Colon (tissue), 2 donors: ENCODE data around the gene LIPT2.

Experiments
- FAIRE-seq: peaks from 2 replicates; lab custom pipeline; 2012; peaks lifted over from hg19 to GRCh38; lab: Jason Lieb, UNC
- donor health status: control.
- donor health status: control.

The LIPT2 gene

DNA sequence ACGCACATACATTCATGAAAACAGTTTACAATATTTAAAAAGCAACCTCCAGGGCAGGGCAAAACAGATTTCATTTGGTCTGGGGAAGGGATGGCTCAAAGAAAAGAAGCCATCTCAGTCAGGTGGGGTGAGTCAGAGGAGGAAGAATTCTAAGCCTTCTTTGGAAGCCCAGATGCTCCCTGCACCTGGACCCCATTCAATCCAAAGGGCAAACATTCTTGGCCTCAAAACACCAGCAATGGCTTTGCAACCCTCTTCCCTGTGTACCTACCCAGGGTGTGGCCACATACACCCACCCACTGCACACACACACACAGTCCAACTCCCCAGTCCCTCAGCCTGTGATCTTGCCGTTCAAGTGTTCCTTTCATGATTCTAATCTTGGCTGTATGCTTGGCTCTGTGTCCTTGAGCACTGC lies 28.2 kb downstream of the LIPT2 start:
- no peak for FAIRE-seq

GRCh38 chr11:74464746-74465145 lies 28.8 kb downstream of the LIPT2 start:
- FAIRE-seq = no peak

- no peak for FAIRE-seq
Measured at GRCh38 chr11:74463216-74463615, 30.3 kb downstream of the LIPT2 start.

GRCh38 chr11:74462631-74463030 lies 30.9 kb downstream of the LIPT2 start:
- FAIRE-seq = no peak

DNA sequence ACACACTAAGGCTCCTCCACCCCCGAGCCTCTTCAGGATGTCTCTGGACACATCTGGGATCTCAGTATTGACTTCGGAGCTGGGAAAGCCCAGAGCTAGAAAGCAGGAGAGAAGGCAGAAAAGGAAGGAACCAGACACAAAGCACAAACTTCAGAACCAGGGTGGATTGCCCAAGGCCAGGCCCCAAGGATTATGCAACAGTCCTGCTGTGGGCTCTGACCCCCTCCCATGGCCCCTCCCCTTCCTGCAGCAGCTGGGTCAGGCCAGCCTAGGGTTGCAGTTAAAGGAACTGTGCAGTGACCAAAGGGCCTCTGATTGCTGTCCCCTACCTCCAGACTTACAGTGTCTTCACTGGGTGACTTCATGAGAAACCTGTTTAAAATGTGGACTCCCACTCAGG lies 31.5 kb downstream of the LIPT2 start:
- no peak for FAIRE-seq

- no peak for FAIRE-seq
Measured at GRCh38 chr11:74460481-74461154, 32.9 kb downstream of the LIPT2 start.

- FAIRE-seq = no peak
Measured at GRCh38 chr11:74460065-74460464, 33.5 kb downstream of the LIPT2 start.

DNA sequence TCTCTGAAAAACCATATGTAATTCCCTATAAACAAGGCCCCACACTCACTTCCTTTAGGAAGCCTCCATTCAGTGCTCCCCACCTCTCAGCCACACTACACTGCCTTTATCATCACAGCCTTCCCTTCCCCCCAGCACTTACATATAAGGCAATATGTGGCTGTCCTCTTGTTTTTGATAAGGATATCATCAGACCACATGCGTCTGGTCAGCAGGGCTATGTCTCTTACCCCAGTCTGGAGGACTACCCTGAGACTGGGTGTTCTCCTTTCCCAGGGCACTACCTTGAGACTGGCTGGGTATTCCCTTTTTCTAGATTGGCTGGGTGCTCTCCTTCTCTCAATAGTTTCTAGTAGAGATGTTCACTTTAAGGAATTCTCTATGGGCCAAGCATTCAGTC lies 33.9 kb downstream of the LIPT2 start:
- no peak for FAIRE-seq

- no peak for FAIRE-seq
Measured at GRCh38 chr11:74457356-74457755, 36.2 kb downstream of the LIPT2 start.

- FAIRE-seq = no peak
Measured at GRCh38 chr11:74453373-74453975, 40.0 kb downstream of the LIPT2 start.

DNA sequence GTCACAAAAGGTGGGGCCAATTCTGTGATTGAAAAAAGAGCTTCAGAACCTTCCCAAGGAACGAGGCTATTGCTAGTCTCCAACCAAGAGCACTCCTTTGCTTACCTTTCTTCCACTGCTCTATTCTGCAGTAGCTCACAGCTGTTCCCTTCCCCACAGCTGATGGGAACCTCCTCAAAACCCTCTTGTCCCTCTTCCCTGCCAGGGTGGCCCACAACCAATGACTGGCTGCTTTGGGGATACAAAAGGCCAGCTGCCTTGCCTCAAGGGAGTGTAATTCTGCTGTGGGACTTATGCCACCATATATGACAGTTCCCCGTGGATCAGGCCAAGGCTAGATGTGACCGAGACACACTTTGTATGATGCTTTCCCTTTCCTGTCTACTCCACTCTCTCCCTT lies 41.2 kb downstream of the LIPT2 start:
- no peak for FAIRE-seq

DNA sequence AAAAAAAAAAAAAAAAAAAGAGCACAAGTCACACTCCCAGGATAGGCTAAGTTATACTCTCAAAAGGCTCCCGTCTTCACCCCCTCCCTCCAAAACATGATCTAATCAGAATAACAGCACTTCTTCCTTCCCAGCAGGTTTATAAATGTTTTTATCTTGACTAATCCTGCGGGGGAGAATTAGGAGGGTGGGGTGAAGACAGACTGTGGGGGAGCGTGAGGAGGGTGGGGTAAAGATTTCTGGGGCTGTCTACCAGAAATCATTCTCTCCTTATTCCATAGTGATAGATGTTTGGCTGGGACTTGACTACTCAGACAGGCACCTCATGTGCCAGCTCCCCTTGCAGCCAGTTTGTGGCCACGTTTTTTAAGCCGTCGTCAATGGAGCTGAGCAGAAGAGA lies 43.2 kb downstream of the LIPT2 start:
- FAIRE-seq = no peak

- FAIRE-seq = no peak
Measured at GRCh38 chr11:74449369-74449931, 44.1 kb downstream of the LIPT2 start.

DNA sequence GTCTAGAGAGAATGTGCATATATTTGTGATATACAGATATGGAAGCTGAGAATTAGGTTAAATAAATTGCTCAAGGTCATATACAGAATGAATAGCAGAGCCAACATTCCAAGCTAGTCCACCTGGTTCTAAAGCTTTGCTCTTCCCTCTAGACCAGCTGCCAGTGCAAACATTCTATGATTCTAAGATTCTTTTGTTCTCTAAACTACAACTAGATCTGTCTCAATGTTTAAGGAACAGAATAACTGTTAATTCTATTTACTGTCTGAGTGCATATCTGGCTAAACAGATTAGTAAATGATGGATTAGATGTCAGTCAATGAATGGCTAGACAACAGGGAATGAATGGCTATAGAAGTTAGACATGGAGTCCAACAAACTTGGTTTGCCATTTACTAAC lies 45.8 kb downstream of the LIPT2 start:
- no peak for FAIRE-seq

- no peak for FAIRE-seq
Measured at GRCh38 chr11:74446532-74446938, 47.0 kb downstream of the LIPT2 start.

- FAIRE-seq = no peak
Measured at GRCh38 chr11:74444173-74444826, 49.2 kb downstream of the LIPT2 start.

GRCh38 chr11:74443071-74443864 lies 50.3 kb downstream of the LIPT2 start:
- FAIRE-seq = no peak

DNA sequence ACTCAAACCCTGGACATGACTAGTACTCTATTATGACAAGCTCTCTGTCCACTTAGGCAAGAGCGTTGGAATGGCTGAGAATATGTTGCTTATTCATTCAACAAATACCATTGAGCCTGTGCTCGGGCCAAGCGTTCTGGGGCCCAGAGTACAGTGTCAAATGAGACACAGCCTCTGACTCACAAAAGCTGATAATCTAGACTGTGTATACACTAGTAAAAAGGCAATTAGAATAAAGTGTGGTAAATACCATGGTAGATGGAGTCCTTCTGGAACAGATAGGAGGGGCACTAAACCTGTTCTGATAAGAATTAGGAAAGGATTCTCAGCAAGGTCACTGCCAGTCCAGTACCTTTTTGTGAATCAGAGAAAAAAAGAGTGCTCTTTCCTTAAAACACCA lies 50.9 kb downstream of the LIPT2 start:
- FAIRE-seq = no peak
